HuH-7 (cell line): ENCODE results near the gene PIRT.
"Not testable (repeated sequence)": the region's sequence is repeated elsewhere in the genome, so short reads cannot be mapped to it uniquely, and the experiment has no call there.

ENCODE experiments used
- DNase-seq: peaks from one replicate; pipeline ENCODE4 v3.0.0; 2011; ENCODE audit warnings: low spot score

Gene PIRT

DNA sequence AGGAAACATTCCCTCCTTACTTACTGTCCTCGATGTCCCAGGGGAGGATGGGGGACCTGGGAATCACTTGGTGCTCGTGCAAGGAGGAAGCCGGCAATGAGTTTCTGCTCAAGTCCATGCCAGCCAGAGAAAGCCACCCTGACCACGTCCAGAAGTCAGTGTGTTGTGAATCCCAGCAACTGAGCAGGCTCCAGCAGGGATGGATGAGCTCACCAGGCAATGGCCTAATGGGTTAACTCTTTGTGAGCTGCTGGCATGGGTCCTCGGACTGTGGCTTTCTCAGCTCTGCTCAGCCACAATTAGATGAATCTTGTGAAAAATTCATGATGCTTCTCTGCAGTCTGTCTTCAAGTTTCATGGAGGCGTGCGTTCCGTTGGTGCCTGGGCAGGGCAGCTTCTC is at the start of gene PIRT:
PIRT (minus strand) TSS at position 167 of the 400 bp plus-strand sequence. CDS start 12,442 bp downstream, outside the sequence.
- DNase-seq = no peak

DNA sequence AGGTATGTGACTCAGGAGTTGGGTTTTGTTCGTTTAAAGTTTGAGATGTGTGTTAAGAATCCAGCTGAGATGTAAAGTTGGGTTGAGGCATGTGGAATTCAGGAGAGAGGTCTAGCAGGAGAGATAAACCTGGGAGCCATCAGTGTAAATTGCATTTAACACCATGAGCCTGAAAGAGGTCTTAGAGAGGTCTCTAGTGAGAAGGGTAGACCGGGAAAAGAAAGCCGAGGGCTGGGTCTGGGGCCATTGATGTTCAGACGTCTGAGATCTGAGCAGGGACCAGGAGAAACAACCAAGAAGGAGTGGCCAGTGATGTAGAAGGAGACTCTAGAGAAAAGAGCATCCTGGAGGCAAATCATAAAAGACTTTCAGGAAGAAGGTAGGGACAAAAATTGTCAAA is 44.1 kb upstream of the PIRT start:
- DNase-seq = no peak

DNA sequence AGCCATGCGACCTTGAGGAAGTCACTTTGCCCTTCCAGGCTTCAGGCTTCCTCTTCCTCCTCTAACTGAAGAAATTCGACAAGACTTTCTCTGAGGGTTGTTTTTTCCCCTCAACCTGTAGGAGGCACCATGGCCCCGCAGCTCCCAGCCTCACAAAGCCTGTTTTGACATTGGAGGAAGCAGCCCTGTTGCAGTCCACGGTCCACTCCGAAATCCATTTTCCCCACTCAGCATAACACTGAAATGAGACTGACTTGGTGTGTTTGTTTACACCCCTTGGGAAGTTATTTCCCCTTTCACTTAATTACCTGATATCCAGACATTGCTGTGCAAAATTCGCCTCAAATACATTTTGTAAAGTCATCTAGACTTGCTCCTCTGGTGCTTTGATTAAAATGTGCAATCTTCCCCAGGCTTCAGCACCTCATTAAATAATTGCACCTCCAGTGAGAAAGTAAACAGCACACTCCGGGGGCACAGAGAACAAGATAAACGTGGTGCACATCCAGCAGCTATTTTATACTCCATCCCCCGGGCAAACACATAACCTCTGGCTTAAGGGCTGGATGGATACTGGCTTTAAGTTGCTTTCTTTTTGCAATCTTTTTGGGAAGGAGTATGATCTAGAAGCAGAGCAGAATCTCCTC is 41.4 kb upstream of the PIRT start:
- DNase-seq = peak; percentile 6

DNA sequence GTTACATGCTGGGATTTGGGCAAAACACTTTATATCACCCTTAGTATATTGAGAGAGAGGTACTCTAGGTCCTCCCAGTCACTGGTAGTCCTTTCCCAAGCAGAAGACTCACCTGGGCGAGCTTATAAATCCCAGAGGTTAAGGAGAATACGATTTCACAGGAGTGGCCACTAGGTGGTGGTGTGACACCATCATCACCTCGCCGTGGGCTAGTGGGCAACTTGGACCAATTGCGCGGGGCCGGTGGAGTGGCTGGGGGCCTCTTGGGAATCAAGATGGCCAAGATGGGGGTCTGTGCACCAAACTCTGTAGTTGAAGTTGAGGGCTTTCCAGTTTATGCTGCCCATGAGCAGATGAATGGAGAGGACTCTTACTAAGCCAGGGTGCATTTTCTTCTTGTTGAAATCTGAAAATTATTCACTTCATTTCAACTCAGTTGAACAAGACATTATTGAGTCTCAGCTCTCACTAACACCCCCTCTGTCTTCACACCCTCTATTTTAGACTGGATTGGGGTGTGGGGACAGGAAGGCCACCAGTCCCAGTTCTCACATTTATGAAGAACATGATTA is 38.2 kb upstream of the PIRT start:
- peak; percentile 33 for DNase-seq

DNA sequence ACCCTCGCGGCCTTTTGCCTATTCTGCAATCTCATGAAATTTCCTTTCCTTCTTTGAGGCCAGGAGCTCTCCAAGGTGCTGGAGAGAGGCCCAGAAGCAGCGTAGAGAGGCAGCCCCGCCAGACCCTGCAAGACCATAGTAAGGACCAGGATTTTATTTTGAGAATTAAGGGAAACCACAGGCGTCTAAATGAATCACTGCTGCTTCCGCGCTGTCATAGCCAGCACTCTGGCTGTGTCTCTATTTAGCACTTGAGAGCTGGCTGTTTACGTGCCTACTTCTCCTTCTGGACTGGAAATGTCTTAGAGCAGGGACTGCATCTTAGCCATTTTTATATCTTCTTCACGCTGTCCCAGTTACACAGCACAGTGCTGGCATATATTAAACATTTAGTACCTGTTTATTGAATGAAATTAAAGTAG is 37.6 kb upstream of the PIRT start:
- no peak for DNase-seq

DNA sequence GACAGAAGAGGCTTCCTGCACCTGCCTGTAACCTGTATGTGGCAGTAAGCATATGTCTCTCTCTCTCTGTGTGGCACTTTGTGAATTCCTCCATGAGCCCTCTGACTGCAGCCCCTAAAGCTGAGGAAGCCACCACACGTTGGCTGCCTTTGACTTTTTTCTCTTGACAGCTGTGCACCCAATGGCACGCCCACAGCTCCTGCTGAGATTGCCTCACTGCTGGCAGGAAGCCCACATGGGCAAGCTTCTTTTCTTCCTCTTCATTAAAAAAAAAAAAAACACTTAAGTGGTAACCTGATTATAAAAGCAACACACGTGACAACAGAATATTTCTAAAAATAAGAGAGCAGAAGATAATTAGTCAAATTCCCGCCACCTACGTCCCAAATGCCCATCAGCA is 34.0 kb upstream of the PIRT start:
- DNase-seq = no peak

DNA sequence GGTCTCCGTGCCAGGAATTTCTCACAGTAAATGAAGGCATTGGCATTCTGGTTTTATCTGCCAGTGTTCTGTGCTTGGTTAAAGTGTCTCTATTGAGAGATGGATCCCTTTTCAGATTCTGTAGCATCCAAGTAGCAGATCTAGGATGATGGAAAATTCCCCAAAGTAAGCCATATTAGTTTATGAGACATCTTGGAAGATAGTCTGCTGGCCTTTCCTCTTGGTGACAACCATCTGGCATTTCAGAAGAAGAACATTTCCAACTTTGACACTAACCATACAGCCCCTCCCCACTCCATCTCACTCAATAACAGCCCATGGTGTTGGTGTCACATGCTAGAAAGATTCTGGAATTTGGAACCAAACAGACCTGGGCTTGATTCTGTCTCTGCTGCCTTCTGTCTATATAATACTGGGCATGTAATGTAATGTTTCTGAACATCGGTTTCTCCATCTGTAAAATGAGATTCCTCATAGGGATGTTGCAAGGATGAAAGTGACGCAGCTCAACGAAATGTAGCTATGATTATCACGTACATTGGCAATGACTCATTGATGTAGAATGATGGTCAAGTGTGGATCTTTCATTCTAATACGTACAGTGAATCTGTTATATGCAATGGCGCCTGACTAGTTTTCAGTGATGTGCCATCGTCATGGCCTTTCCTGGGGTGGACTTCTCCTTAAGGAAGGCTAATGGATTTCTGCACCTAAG is 32.6 kb upstream of the PIRT start:
- no peak for DNase-seq

DNA sequence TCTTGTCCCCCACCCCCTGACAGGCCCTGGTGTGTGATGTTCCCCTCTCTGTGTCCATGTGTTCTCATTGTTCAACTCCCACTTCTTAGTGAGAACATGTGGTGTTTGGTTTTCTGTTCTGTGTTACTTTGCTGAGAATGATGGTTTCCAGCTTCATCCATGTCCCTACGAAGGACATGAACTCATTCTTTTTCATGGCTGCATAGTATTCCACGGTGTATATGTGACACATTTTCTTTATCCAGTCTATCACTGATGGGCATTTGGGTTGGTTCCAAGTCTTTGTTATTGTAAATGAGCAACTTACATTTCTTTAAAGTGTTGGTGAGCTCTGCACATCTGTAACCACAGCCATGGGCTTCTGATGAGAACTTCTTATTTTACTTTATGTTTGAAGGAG is 30.9 kb upstream of the PIRT start:
- not testable (repeated sequence) for DNase-seq

DNA sequence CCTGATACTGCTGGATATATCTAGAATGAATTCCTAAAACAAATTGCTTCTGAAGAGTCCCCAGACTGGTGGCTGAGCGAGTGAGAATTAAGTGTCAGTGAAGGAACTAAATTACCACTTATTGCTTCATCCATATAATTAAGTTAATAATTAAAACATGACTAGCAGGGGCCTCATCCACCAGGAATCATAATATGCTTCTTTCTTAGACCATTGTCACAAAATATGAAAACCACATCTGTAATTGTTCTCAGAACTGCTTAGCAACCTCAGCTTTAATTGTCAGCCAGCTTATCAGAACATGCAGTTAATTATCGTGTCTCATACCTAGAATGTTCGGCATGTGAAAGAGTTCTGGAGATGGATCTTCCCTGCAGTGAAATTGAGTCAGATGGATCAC is 21.2 kb upstream of the PIRT start:
- no peak for DNase-seq

DNA sequence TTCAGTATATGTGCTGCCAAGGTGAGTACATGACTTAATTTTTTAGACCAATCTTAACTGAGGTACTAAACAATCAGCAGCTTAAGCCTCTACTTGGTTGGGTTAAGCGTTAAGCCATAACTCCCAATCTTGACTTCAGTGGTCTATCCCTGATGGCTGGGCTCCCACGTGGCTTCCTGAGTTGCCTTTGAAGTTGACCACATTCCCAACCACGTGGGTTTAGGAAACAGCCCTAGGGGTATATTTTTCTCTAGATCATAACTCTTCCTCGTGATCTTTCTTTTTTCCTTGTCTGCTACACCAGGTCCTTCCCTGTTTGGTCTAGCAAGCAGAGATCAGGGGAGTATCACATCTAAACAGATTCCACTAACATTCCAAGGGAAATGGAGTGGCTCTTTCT is 20.1 kb upstream of the PIRT start:
- no peak for DNase-seq

DNA sequence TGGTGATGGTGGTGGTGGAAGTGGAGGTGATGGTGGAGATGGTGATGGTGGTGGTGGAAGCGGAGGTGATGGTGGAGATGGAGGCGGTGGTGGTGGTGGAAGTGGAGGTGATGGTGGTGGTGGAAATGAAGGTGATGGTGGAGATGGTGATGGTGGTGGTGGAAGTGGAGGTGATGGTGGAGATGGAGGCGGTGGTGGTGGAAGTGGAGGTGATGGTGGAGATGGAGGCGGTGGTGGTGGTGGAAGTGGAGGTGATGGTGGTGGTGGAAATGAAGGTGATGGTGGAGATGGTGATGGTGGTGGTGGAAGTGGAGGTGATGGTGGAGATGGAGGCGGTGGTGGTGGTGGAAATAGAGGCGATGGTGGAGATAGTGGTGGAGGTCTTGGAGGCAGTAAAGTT is 8.7 kb upstream of the PIRT start:
- not testable (repeated sequence) for DNase-seq

DNA sequence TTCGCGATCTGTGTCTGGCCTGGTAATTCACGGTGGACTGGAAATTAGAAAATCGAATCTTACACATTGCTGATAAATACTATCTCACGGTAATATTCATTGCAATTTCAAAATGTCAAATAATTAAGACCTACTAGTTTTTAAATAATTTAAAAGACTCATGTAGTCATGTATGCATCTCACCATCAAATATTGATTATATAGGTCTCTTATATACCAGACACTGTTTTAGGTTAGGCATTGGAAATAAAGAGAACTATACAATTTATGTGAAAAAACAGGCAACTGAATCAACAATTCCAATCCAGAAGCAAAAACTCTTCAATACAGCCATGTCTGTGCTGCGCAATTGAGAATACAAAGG is 7.5 kb upstream of the PIRT start:
- DNase-seq = no peak

DNA sequence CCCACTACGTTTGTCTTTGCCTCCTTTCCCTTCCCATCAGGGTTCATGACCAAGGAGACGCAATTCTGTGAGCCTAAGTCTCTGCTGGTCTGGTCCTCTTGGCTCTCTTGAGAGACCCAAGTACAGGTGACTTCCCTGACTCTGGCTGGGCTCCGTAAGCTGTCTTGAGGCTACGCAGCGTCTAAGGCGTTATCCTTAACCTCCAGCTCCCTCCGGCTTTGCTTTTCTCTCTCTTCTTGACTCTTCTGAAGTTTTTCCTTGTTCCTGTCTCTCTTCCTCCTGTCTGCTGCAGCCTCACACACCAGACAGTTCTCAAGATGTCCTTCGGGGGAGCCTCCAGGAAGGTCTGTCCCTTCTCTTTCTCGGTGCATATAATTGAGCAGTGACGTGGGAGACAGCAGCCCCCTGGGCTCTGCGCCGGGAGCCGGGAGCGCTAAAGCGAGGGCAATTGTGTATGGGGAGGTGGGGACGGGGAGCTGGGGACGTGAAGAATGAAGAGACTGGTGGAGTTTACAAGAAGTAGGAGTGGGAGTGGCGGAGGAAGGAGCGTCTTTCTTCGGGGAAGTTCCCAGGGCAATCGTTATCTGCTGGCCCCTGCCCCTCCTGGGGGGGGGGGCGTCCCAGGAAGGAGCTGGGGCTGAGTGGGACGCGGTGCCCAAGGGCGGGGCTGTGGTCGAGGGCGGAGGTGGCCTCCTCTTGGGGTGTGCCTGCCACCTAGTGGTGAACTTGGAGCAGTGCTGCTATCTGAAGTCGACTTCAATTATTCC is 6.9 kb upstream of the PIRT start:
- peak; percentile 49 for DNase-seq

DNA sequence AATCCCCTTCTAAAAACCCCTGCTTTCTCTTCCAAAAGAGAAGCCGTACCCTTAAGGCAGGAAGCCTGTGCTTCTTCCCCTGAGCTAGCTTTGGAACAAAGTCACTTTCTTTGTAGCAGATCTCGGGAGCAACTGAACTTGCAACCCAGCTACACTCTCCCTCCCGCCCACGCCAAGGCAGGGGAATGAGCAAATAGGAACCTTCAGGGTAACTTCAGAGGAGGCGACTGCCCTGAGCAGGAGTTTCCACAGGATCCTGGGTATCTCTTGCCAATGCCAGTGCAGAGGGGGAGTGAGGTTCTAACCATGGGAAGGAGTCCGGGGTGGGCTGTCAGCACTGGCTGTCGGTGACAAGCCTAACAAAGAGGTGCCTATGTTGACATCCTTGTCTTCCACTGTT is 5.9 kb upstream of the PIRT start:
- peak; percentile 25 for DNase-seq

DNA sequence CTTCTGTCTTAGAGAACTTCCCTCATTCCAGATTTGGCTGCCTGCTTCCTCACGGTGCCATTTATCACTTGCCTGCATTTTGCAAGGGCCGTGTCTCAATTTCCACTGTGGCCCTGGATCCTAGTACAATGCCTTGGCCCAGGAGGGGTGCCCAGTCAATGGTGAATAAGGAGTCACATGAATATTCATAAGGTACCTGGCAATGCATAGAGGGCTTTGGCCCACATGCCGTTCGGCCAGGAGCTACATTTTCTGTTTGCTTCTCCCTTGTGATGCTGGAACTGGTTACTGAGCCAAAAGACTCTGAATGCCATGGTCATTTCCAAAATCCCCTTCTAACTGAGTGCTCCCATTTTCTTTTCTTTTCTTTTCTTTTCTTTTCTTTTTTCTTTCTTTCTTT is 4.8 kb upstream of the PIRT start:
- no peak for DNase-seq

DNA sequence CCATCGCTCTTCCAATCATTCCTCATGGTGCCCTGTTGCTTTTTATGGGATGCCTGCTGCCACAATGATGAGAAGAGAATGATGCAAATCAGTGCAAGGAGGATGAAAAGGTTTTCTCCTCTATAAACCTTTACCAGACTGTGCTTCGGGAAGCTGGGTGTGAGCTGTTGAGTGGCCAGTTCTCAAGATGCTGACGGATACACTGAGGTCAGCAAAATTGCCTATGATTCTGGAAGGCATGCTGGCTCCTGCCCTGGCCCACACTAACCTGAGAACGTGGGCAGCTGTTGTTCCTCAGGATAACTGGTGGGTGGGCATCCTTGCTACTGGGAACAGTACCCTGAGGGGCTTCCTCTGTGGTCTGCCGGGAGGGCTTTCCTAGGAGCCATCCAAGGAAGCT is 795 bp upstream of the PIRT start:
- no peak for DNase-seq

DNA sequence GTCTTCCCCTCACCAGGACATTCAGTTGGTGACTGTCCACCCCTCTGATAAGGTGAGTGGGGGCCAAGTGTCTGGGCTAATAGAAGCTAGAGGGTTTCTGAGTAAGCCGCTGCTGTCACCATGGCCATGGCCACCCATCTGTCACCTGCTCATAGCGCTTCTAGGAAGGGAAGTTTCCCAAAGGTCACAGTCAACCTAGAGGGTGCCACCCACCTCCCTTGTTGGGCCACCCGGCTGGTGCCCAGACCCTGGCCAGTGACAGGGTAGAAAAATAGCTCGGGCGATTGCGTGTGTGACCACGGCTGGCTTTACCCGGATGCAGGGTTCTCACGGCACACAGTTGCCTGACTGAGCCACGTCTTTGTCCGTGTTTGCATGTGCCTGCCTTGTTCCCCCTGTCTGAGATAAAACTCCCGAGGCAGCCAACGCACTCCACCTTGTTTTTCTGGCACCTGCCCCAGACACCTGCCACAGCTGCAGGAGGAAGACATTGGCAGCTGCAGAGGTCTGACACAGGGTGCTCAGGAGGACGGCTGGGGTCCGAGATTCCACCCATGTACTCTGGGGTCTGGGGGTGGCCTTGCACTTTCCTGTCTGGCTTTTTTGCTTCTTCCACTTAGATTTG is 809 bp downstream of the PIRT start:
- DNase-seq = no peak

DNA sequence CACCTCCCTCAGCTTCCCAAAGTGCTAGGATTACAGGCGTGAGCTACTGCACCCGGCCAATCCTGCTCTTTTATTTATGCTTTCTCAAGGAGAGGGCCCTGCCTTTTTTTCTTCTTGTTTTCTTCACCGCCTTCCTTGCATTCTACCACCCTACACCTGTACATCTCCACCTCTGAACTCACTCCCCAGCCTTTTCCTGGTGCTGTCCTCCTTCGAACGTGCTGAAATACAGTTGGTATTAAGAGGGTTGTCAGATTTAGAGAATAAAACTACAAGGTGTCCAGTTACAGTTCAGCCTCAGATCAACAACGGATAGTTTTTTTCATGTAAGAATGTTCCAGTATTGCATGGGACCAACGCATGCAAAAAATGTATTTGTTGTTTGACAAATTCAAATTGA is 1.7 kb downstream of the PIRT start:
- DNase-seq = no peak

DNA sequence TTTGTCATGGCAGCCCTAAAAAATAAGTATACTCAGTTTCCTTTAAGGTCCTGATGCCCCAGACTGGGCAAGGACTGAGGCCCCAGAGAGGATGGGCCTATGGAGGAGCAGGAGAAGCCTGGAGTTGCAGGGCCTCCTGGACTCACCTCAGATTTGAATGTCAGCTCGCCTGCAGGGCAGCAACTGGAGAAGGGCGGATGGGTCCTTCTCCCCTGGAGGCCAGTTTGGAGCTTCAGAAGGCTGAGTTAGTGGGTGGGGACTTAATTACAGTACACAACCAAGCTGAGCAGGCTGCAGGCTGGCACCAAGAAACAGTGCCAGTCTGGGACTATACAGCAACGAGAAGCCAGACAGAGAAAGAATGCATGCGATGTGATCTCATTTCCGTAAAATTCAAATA is 6.2 kb downstream of the PIRT start:
- no peak for DNase-seq

DNA sequence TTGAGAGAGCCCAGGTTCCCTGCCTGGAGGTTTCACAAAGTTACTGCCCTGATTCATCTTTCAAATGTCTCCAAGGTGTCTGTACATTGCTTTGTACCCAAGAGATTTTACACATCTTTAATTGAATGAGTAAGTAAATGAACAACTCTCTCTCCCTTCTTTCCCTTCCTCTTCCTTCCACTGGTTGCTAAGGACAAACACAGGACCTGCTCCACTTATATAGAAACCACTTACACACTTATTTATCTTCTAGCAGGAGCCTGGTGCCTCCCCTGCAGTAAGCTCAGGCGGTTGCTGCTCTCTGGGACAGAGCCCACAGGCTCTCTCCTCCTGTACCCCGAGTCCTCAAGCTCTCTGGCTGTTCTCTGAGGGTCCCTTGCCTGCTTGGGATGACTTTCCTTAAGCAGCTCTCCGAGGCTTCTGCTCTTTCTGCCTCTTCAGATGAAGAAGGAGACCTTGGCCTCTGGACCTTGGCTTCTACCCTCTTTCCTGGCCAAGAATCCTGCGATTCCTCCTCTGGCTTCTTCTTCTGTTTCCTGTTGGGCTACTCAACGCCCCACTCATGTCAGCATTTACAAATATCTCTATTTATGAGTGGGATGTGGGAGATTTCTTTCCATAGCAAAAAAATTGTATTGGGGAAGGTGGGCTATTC is 9.9 kb downstream of the PIRT start:
- DNase-seq = no peak

DNA sequence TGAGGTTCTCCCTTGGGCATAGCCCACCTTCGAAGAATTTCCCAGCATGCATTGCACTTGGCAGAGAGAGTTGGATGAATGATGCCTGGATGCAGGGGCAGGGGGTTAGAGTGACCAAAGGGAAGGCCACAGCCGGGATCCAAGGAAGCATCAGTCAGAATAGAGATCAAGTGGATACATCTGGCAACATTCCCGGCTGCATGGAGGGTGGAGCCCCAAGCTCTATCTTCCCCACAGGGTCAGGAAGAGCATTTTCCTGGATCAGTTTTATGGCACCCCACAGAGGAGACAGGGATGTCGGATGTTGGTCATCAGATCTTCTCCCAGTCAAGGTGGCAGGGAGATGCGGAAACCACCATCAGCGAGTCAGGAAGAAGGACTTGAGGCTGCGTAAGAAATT is 13.0 kb downstream of the PIRT start:
- DNase-seq = no peak

DNA sequence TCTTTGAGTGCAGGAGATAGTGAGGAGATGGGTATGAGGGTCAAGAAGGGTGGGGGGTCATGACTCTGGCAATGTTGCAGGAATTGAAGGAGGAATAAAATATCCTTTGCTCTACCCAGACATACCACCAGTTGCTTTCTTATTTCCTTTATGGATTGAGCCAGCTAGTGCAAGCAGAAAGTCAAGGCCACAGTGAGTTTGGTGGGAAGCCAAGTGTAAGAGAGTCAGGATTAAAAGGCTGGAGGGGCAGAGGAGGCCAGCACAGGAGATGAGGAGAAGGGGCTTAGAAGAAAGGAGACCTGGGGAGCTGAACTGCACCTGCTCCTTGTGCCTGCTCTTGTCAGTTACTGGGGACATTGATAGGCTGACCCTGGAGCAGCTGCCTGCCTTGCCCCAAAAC is 16.1 kb downstream of the PIRT start:
- DNase-seq = no peak
